Gastroesophageal sphincter (tissue), 4 donors: ENCODE results near the gene PDE8A. TPM values are rescaled to one million over a fixed set of nuclear protein-coding genes. Genes with fewer than 3 reads are reported as not detected.

ENCODE experiments used
- ATAC-seq: fragments of 150-250 bp; one replicate; pipeline ENCODE4 v1.9.1; 2016; ENCODE audit warnings: mild to moderate bottlenecking, moderate library complexity
- H3K27ac ChIP-seq, 4 donors: fragments of 200-600 bp; sonication (generic) in 3 of 4; 1 replicate in 3 of 4; 2 replicates in 1 of 4; pipeline ENCODE4 v1.5.1; 2016 to 2019
- H3K27me3 ChIP-seq: fragments of 200-600 bp; sonication (generic); one replicate; pipeline ENCODE4 v1.5.1; 2019
- H3K36me3 ChIP-seq, 2 donors: fragments of 200-600 bp; sonication (generic); one replicate each; pipeline ENCODE4 v1.5.1; 2019; ENCODE audit warnings: control low read depth in 1 of 2
- H3K4me1 ChIP-seq, 3 donors: fragments of 200-600 bp; sonication (generic); 1 replicate in 2 of 3; 2 replicates in 1 of 3; pipeline ENCODE4 v1.5.1; 2016 to 2019; ENCODE audit warnings: control low read depth in 2 of 3
- H3K4me3 ChIP-seq, 2 donors: fragments of 200-600 bp; sonication (generic); one replicate each; pipeline ENCODE4 v1.5.1; 2019; ENCODE audit warnings: mild to moderate bottlenecking in 1 of 2, moderate library complexity in 1 of 2
- H3K9me3 ChIP-seq, 3 donors: fragments of 200-600 bp; sonication (generic); one replicate each; pipeline ENCODE4 v1.5.1; 2017 to 2019; ENCODE audit warnings: control low read depth in 2 of 3
- CTCF ChIP-seq, 4 experiments: fragments of 200-600 bp in 2 of 4; fragments of 450-650 bp in 2 of 4; sonication (generic) in 1 of 4; IDR thresholded peaks; one replicate each; pipeline ENCODE4 v1.5.1; 2017 to 2019; ENCODE audit warnings: antibody characterized with exemption in 4 of 4, mild to moderate bottlenecking in 2 of 4, moderate library complexity in 2 of 4
- EP300 ChIP-seq: sonication (generic); formaldehyde crosslinking; IDR thresholded peaks from one replicate; pipeline ENCODE4 v1.6.1; 2017; ENCODE audit warnings: antibody characterized with exemption, mild to moderate bottlenecking
- POLR2A ChIP-seq, 2 donors: fragments of 450-650 bp; IDR thresholded peaks; one replicate each; pipeline ENCODE4 v1.6.1; 2017; ENCODE audit warnings: antibody characterized with exemption in 2 of 2, mild to moderate bottlenecking in 2 of 2, moderate library complexity in 1 of 2
- POLR2AphosphoS5 ChIP-seq: sonication (generic); formaldehyde crosslinking; IDR thresholded peaks from one replicate; pipeline ENCODE4 v1.6.1; 2017; ENCODE audit warnings: antibody characterized with exemption
- WGBS, 2 donors: methylation state at CpG; one replicate each; pipeline ENCODE4 v1.1.5; 2018; ENCODE audit warnings: low coverage in 1 of 2; 5-methylcytosine and 5-hydroxymethylcytosine counted together
- total RNA-seq, 4 donors: library from RNA; depleted of rRNA; stranded (reverse); fragments of >200 nt; gene quantifications; one replicate each; pipeline ENCODE4 v1.1.0, GENCODE V29; 2016

PDE8A gene
- total RNA-seq, 4 donors from 2014 or later, result 34.6 to 73.2 (median 56.2) TPM

- Histone ChIP-seq H3K36me3 (peaks cover 0 to 26% of the 10 kb centered on the region in 2 donors), H3K27me3 (no peaks in the 10 kb centered on the region), H3K27ac (no peak overlapping the region), H3K4me3 (no peak overlapping the region), H3K9me3 (peaks cover 0 to 7% (median 0%) of the 10 kb centered on the region in 3 donors), H3K4me1 (peaks cover 0 to 7% (median 0%) of the 10 kb centered on the region in 3 donors)
- ATAC-seq, result no peak
- no peak for TF ChIP-seq CTCF (IDR thresholded peaks at IDR 0.05)
- TF ChIP-seq POLR2AphosphoS5, result no peak
- TF ChIP-seq POLR2A (IDR thresholded peaks at IDR 0.05), result no peak
- no CpG with 5 or more reads among the region's 1 CpG for WGBS, 2 donors
Measured at GRCh38 chr15:85064710-85065109, 83.1 kb downstream of the PDE8A start.

GRCh38 chr15:85071061-85071460 lies 89.4 kb downstream of the PDE8A start:
- no peak for ATAC-seq
- TF ChIP-seq POLR2AphosphoS5 (no peak), CTCF (IDR thresholded peaks at IDR 0.05) (no peak), POLR2A (IDR thresholded peaks at IDR 0.05) (no peak), EP300 (no peak)
- Histone ChIP-seq H3K27ac (no peak overlapping the region), H3K27me3 (no peaks in the 10 kb centered on the region), H3K36me3 (peaks cover 0 to 53% of the 10 kb centered on the region in 2 donors), H3K4me1 (no peaks in the 10 kb centered on the region), H3K9me3 (no peaks in the 10 kb centered on the region), H3K4me3 (no peak overlapping the region)
- WGBS, 2 donors, result 72 to 75% methylated on average over 2 of the region's 2 CpGs

GRCh38 chr15:85071504-85071903 lies 89.8 kb downstream of the PDE8A start:
- Histone ChIP-seq H3K4me3 (no peak overlapping the region), H3K4me1 (no peaks in the 10 kb centered on the region), H3K9me3 (no peaks in the 10 kb centered on the region), H3K27ac (no peak overlapping the region), H3K36me3 (peaks cover 0 to 53% of the 10 kb centered on the region in 2 donors), H3K27me3 (no peaks in the 10 kb centered on the region)
- ATAC-seq, result no peak
- TF ChIP-seq POLR2A (IDR thresholded peaks at IDR 0.05), result no peak
- TF ChIP-seq CTCF (IDR thresholded peaks at IDR 0.05), result no peak
- no peak for TF ChIP-seq POLR2AphosphoS5
- TF ChIP-seq EP300, result no peak
- WGBS, 2 donors, result 76 to 100% methylated on average over 2 to 4 of the region's 4 CpGs

- TF ChIP-seq POLR2AphosphoS5, result no peak
- TF ChIP-seq CTCF (IDR thresholded peaks at IDR 0.05), result no peak
- no peak for TF ChIP-seq POLR2A (IDR thresholded peaks at IDR 0.05)
- no peak for TF ChIP-seq EP300
- WGBS, 2 donors, result 91 to 96% methylated on average over 4 of the region's 4 CpGs
Measured at GRCh38 chr15:85072917-85073316, 91.3 kb downstream of the PDE8A start.

GRCh38 chr15:85073556-85074194 lies 92.0 kb downstream of the PDE8A start:
- Histone ChIP-seq H3K9me3 (no peaks in the 10 kb centered on the region), H3K27me3 (no peaks in the 10 kb centered on the region), H3K36me3 (peaks cover 0 to 50% of the 10 kb centered on the region in 2 donors), H3K4me1 (no peaks in the 10 kb centered on the region), H3K4me3 (no peak overlapping the region), H3K27ac (no peak overlapping the region)
- no peak for TF ChIP-seq POLR2AphosphoS5
- TF ChIP-seq CTCF (IDR thresholded peaks at IDR 0.05), result no peak
- no peak for TF ChIP-seq POLR2A (IDR thresholded peaks at IDR 0.05)
- no peak for ATAC-seq
- 90 to 100% methylated on average over 1 to 2 of the region's 3 CpGs for WGBS, 2 donors

More at GRCh38 chr15:85072917-85073316, 91.3 kb downstream of the PDE8A start:
- H3K36me3 ChIP-seq, result peaks cover 0 to 51% of the 10 kb centered on the region in 2 donors
- H3K4me3 ChIP-seq, result no peak overlapping the region
- no peaks in the 10 kb centered on the region for H3K27me3 ChIP-seq
- no peak overlapping the region for H3K27ac ChIP-seq
- no peak for ATAC-seq
- no peaks in the 10 kb centered on the region for H3K9me3 ChIP-seq
- no peaks in the 10 kb centered on the region for H3K4me1 ChIP-seq
